Trophoblast cell (in vitro differentiated cells and primary cell): ENCODE results near the gene SH2B3.

Experiments used
- DNase-seq, 2 donors: peaks; one replicate each; pipeline ENCODE4 v3.0.0-alpha.2; 2016
- H2AFZ ChIP-seq: 2 replicates; pipeline ENCODE4 v1.6.1; 2013; ENCODE audit warnings: low read length, moderate library complexity, mild to moderate bottlenecking; ENCODE audit not compliant: insufficient read depth, poor library complexity
- H2AK5ac ChIP-seq: 2 replicates; pipeline ENCODE4 v1.6.1; 2013; ENCODE audit warnings: mild to moderate bottlenecking, low read length
- H2BK120ac ChIP-seq: 2 replicates; pipeline ENCODE4 v1.6.1; 2013; ENCODE audit warnings: low read length, mild to moderate bottlenecking, moderate library complexity; ENCODE audit not compliant: insufficient read depth, poor library complexity
- H2BK12ac ChIP-seq: 2 replicates; pipeline ENCODE4 v1.6.1; 2013; ENCODE audit warnings: mild to moderate bottlenecking, low read length, moderate library complexity
- H2BK5ac ChIP-seq: 2 replicates; pipeline ENCODE4 v1.6.1; 2013; ENCODE audit warnings: low read length, low read depth, moderate library complexity, mild to moderate bottlenecking; ENCODE audit not compliant: poor library complexity
- H3K14ac ChIP-seq: 2 replicates; pipeline ENCODE4 v1.6.1; 2013; ENCODE audit warnings: mild to moderate bottlenecking, low read length
- H3K18ac ChIP-seq: 2 replicates; pipeline ENCODE4 v1.6.1; 2013; ENCODE audit warnings: mild to moderate bottlenecking, low read length
- H3K23ac ChIP-seq: 2 replicates; pipeline ENCODE4 v1.6.1; 2013; ENCODE audit warnings: low read length
- H3K27ac ChIP-seq: 2 replicates; pipeline ENCODE4 v1.5.1; 2013; ENCODE audit warnings: low read depth, mild to moderate bottlenecking, inconsistent platforms, low read length, moderate library complexity
- H3K27me3 ChIP-seq: 2 replicates; pipeline ENCODE4 v1.6.1; 2013; ENCODE audit warnings: inconsistent platforms, mild to moderate bottlenecking, low read length, moderate library complexity; ENCODE audit not compliant: insufficient read depth
- H3K36me3 ChIP-seq, 2 experiments: 1 replicate in 1 of 2; 2 replicates in 1 of 2; pipeline ENCODE4 v1.6.1; 2013; ENCODE audit warnings: low read length in 2 of 2, mild to moderate bottlenecking in 2 of 2, moderate library complexity in 1 of 2; ENCODE audit not compliant: insufficient read depth in 2 of 2, control insufficient read depth in 1 of 2
- H3K4ac ChIP-seq: 2 replicates; pipeline ENCODE4 v1.6.1; 2013; ENCODE audit warnings: low read depth, mild to moderate bottlenecking, low read length, moderate library complexity
- H3K4me1 ChIP-seq, 2 experiments: 1 replicate in 1 of 2; 2 replicates in 1 of 2; pipeline ENCODE4 v1.6.1; 2013; ENCODE audit warnings: low read length in 2 of 2, mild to moderate bottlenecking in 2 of 2, moderate library complexity in 1 of 2; ENCODE audit not compliant: insufficient read depth in 2 of 2, control insufficient read depth in 1 of 2
- H3K4me2 ChIP-seq: 2 replicates; pipeline ENCODE4 v1.6.1; 2013; ENCODE audit warnings: inconsistent platforms, mild to moderate bottlenecking, low read length, moderate library complexity
- H3K4me3 ChIP-seq: 2 replicates; pipeline ENCODE4 v1.5.1; 2013; ENCODE audit warnings: mild to moderate bottlenecking, low read depth, low read length, inconsistent platforms
- H3K79me1 ChIP-seq: one replicate; pipeline ENCODE4 v1.6.1; 2013; ENCODE audit warnings: low read length
- H3K79me2 ChIP-seq: 2 replicates; pipeline ENCODE4 v1.6.1; 2013; ENCODE audit warnings: low read length, mild to moderate bottlenecking; ENCODE audit not compliant: control insufficient read depth, insufficient read depth, poor library complexity
- H3K9ac ChIP-seq: 2 replicates; pipeline ENCODE4 v1.6.1; 2013; ENCODE audit warnings: mild to moderate bottlenecking, low read length
- H3K9me3 ChIP-seq: 2 replicates; pipeline ENCODE4 v1.6.1; 2013; ENCODE audit warnings: low read depth, mild to moderate bottlenecking, control low read depth, inconsistent platforms, low read length; ENCODE audit not compliant: insufficient read depth
- H4K12ac ChIP-seq: 2 replicates; pipeline ENCODE4 v1.6.1; 2013; ENCODE audit warnings: low read depth, mild to moderate bottlenecking, low read length, moderate library complexity
- H4K8ac ChIP-seq: 2 replicates; pipeline ENCODE4 v1.6.1; 2013; ENCODE audit warnings: low read depth, mild to moderate bottlenecking, low read length, moderate library complexity
- H4K91ac ChIP-seq: one replicate; pipeline ENCODE4 v1.6.1; 2013; ENCODE audit warnings: low read depth, mild to moderate bottlenecking, low read length, moderate library complexity
- WGBS: extraction: QIAGEN DNeasy Blood & Tissue Kit; methylation state at CpG from one replicate; pipeline ENCODE4 v1.1.7; 2013; ENCODE audit warnings: missing lambda C conversion rate; ENCODE audit not compliant: insufficient read length, insufficient coverage; ENCODE audit errors: extremely low coverage; 5-methylcytosine and 5-hydroxymethylcytosine counted together

The SH2B3 gene

DNA sequence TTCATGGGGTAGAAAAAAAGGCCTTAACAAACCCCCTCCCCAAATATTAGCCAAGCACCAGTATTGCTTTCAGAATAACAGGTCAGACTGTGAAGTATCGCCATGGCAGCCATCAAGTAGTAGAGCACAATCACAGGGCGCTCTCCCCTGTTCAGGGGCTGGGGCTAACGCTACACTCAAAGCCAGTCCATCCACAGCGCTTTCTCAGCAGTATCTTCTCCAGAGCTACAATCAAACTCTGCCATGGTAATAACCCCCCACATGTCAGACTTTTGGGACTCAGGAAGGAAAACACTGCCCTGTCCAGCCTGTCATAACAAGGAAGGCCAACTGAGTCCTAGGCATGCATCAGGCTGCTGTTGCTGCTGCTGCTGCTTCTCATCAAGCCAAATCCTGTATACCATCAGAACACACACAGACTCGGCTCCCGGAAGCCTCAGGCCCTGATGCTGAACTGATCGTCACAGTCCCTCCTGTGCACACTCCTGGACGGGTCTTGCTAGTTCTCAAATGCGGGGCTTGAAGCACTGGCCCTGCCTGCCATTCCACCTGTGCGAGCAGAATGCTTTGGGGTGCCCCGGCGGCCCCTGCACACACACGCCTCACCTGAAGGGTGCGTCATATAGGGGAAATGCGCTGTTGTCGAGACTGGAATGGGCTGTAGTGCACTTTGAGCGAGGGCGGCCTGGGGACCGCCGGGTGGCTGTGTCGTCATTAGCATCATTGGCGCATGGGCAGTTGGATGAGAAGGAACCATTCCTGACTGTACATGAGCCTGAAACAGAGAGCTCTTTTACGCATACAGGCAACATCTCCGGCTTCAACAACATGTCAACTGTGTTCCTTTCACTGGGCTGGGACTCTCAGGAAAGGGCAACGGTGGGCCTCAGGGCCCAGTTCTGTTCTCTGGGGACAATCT is 47.6 kb downstream of the SH2B3 start:
- no CpG with 5 or more reads among the region's 25 CpGs for WGBS
- Histone ChIP-seq H2AK5ac (no peak overlapping the region), H4K8ac (no peak overlapping the region), H3K4me3 (no peak overlapping the region), H4K12ac (no peak overlapping the region), H3K9me3 (no peaks in the 10 kb centered on the region), H2BK5ac (no peak overlapping the region), H2BK12ac (no peak overlapping the region), H2BK120ac (no peak overlapping the region), H3K36me3 (peaks cover 47 to 55% of the 10 kb centered on the region in 2 experiments), H2AFZ (no peak overlapping the region), H4K91ac (no peak overlapping the region), H3K23ac (no peak overlapping the region), H3K4ac (no peak overlapping the region), H3K4me2 (no peak overlapping the region), H3K79me1 (no peaks in the 10 kb centered on the region), H3K18ac (no peak overlapping the region), H3K27me3 (no peaks in the 10 kb centered on the region), H3K4me1 (peaks cover 0 to 4% of the 10 kb centered on the region in 2 experiments), H3K79me2 (no peaks in the 10 kb centered on the region), H3K9ac (no peak overlapping the region), H3K14ac (no peak overlapping the region), H3K27ac (no peak overlapping the region)
- no peak for DNase-seq

DNA sequence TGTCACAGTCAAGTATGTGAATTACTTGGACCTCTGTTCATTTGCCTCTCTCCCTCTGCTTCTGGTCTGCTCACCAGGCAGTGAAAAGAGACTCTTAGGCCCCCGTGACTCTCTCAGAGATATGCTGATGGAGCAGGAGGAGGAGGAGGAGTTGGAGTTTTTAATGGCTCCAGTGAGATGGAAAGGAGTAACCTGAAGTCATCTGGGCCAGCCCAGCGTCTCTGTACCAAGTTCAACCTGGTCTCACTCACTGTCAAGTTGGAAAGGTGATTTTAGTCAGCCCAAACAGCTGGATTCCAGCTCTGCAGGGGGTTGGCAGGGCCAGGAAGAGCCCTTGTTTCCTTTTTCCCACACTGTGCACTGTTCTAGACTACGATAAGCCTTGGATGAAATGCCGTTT is 48.6 kb downstream of the SH2B3 start:
- WGBS, result no CpG with 5 or more reads among the region's 4 CpGs
- no peak overlapping the region for H4K12ac ChIP-seq

DNA sequence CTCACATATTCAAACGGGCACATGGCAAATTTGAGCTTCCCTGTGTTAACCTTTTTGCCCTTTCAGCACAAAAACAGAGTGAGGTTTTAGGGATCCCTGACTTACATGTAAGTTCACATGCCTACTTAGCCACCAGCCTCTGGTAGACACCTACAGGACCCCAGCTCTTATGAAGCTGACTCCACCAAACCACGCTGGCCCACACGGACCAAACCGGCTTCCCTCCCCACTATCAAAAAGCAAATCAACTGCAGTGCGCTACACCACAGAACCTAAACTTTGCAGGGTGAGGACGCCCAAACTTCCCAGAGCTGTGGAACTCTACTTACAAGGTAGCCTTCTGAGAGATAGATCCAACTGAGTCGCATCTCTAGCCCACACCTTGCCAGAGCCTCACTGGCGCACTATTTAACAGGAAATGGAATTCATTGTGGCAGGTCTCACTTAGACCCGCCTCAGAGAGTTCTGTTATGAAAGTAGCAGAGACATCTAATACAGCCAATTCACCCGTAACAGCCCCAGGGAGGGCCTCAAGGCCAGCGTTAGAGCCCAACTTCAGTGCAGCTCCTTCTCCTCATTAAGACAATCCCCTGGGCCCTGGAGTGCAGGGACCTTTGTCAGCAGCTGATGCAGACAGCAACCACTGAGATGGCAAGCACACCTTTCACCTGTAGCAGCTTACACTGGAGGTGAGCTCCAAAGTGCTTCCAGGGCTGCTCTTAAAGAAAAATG is 49.2 kb downstream of the SH2B3 start:
- no CpG with 5 or more reads among the region's 11 CpGs for WGBS
- Histone ChIP-seq H3K9ac (no peak overlapping the region), H3K4ac (no peak overlapping the region), H3K27me3 (no peaks in the 10 kb centered on the region), H3K36me3 (peaks cover 39 to 50% of the 10 kb centered on the region in 2 experiments), H4K91ac (no peak overlapping the region), H3K18ac (no peak overlapping the region), H2AFZ (no peak overlapping the region), H2BK5ac (no peak overlapping the region), H3K27ac (no peak overlapping the region), H2BK120ac (no peak overlapping the region), H3K14ac (no peak overlapping the region), H3K4me3 (no peak overlapping the region), H3K4me2 (no peak overlapping the region), H3K4me1 (peaks cover 0 to 4% of the 10 kb centered on the region in 2 experiments), H3K9me3 (no peaks in the 10 kb centered on the region), H3K23ac (no peak overlapping the region), H3K79me2 (no peaks in the 10 kb centered on the region), H4K12ac (no peak overlapping the region), H2BK12ac (no peak overlapping the region), H2AK5ac (no peak overlapping the region), H4K8ac (no peak overlapping the region), H3K79me1 (no peaks in the 10 kb centered on the region)
- DNase-seq, result no peak

More for the DNA sequence above, 48.6 kb downstream of the SH2B3 start:
- Histone ChIP-seq H2BK12ac (no peak overlapping the region), H3K4me3 (no peak overlapping the region), H3K9ac (no peak overlapping the region), H2BK120ac (no peak overlapping the region), H3K79me2 (no peaks in the 10 kb centered on the region), H3K18ac (no peak overlapping the region), H4K91ac (no peak overlapping the region), H3K9me3 (no peaks in the 10 kb centered on the region), H3K36me3 (peaks cover 42 to 50% of the 10 kb centered on the region in 2 experiments), H3K79me1 (no peaks in the 10 kb centered on the region), H3K27me3 (no peaks in the 10 kb centered on the region), H3K27ac (no peak overlapping the region), H3K4me1 (peaks cover 0 to 4% of the 10 kb centered on the region in 2 experiments), H2BK5ac (no peak overlapping the region), H3K4me2 (no peak overlapping the region), H2AFZ (no peak overlapping the region), H3K4ac (no peak overlapping the region), H2AK5ac (no peak overlapping the region), H3K23ac (no peak overlapping the region), H4K8ac (no peak overlapping the region), H3K14ac (no peak overlapping the region)
- DNase-seq, result no peak

DNA sequence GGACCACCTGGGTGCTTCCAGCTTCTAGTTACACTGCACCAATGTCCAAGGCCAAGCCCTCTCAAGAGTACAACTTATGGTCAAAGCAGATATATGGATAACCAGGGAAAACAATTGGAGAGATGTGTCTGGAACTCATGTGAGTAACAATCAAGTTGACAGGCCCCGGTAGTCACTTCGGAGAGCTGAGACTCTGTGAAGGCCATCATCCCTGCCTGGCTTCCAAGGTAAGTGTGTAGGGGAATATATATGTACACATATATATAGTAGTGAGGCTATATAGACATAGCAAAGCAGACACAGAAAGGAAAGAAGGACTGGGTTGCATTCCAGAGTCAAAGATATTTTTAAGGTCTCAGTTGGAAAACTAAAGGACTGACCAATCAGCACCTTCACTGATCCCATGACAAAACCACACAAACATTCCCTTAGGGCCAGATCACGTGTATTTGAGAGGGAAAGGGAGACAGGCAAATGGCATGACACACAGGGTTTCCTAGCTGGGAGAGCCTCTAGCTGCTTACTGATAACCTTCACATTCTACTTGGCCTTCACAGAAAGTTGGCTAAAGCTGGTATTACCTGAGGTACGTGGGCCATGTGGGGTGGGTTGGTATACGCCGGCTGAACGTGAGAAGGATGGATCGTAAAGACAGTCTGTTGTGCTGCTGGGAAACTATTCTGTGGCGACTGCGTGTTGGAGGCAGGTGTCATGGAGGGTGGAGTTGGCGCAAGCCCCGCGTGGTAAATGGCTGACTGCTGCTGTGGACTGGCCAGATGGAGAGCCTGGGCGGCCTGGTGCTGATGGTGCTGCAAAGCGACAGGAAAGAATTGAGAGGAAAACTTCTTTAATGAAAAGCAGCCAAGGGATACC is 50.0 kb downstream of the SH2B3 start:
- Histone ChIP-seq H2BK12ac (no peak overlapping the region), H3K14ac (no peak overlapping the region), H3K79me1 (no peaks in the 10 kb centered on the region), H4K12ac (peak overlapping the region; percentile 22), H2AFZ (no peak overlapping the region), H2BK5ac (no peak overlapping the region), H2AK5ac (no peak overlapping the region), H3K79me2 (no peaks in the 10 kb centered on the region), H4K8ac (no peak overlapping the region), H3K9ac (no peak overlapping the region), H3K18ac (no peak overlapping the region), H3K23ac (no peak overlapping the region), H3K4me1 (peaks cover 0 to 4% of the 10 kb centered on the region in 2 experiments), H3K27me3 (no peaks in the 10 kb centered on the region), H3K36me3 (peaks cover 35 to 46% of the 10 kb centered on the region in 2 experiments), H2BK120ac (no peak overlapping the region), H3K4me3 (no peak overlapping the region), H3K9me3 (no peaks in the 10 kb centered on the region), H3K4ac (no peak overlapping the region), H3K4me2 (no peak overlapping the region), H3K27ac (no peak overlapping the region), H4K91ac (no peak overlapping the region)
- peak in 1 of 2 donors; percentile 40 for DNase-seq
- no CpG with 5 or more reads among the region's 15 CpGs for WGBS
